Measurements from ENCODE around the gene EDEM2. TPM values are rescaled to one million over a fixed set of nuclear protein-coding genes. Genes with fewer than 3 reads are reported as not detected.

Gene EDEM2
- total and polyA plus RNA-seq, 2 of the 13 experiments (the other 11 are each of a cell fraction or from before 2014, with no cell fraction given) = 33.1 to 46.9 TPM

GRCh38 chr20:35146920-35147574 lies at the start of gene EDEM2 (continued):
- TF ChIP-seq TEF (CRISPR knock-in tag; IDR thresholded peaks at IDR 0.05) = no peak
- TF ChIP-seq ZNF850 (CRISPR knock-in tag; conservative IDR thresholded peaks at IDR 0.05) = no peak
- peak; percentile 51; the same call in 1 of the 2 replicates for TF ChIP-seq RCOR2 (CRISPR knock-in tag; IDR thresholded peaks at IDR 0.05)
- peak; percentile 98 for TF ChIP-seq ZNF34 (CRISPR knock-in tag; IDR thresholded peaks at IDR 0.05; ENCODE audit: borderline replicate concordance)
- peak; percentile 94 for TF ChIP-seq ZNF607 (CRISPR knock-in tag; IDR thresholded peaks at IDR 0.05; ENCODE audit: borderline replicate concordance)
- TF ChIP-seq DMAP1 (CRISPR knock-in tag; IDR thresholded peaks at IDR 0.05) = peak; percentile 83
- TF ChIP-seq ZNF784 (CRISPR knock-in tag; IDR thresholded peaks at IDR 0.05; ENCODE audit: borderline replicate concordance) = peak; percentile 83
- TF ChIP-seq THYN1 (CRISPR knock-in tag; IDR thresholded peaks at IDR 0.05; ENCODE audit: borderline replicate concordance, low read depth) = 0 out of 2 replicates have a peak, but pooled peaks have one; percentile 78
- TF ChIP-seq ZNF557 (CRISPR knock-in tag; IDR thresholded peaks at IDR 0.05) = peak; percentile 90
- no peak for TF ChIP-seq MAZ (IDR thresholded peaks at IDR 0.05; ENCODE audit: borderline replicate concordance, low read depth, low read length)
- TF ChIP-seq MAZ (CRISPR knock-in tag; IDR thresholded peaks at IDR 0.05; ENCODE audit: low read depth) = peak; percentile 84
- no peak; the same call in 1 of the 2 replicates for TF ChIP-seq ZNF318 (CRISPR knock-in tag; IDR thresholded peaks at IDR 0.05)
- TF ChIP-seq ZFP41 (CRISPR knock-in tag; IDR thresholded peaks at IDR 0.05; ENCODE audit: borderline replicate concordance) = no peak; the same call in 1 of the 2 replicates
- TF ChIP-seq PAF1 (CRISPR knock-in tag; IDR thresholded peaks at IDR 0.05) = no peak
- peak; percentile 95; the same call in 1 of the 2 replicates for TF ChIP-seq PCBP1 (IDR thresholded peaks at IDR 0.05; ENCODE audit: borderline replicate concordance, low read depth, low read length)

Data from HepG2 (cell line).